GM18909 (cell line): ENCODE data around the gene EVA1B.

Source experiments
- ATAC-seq: cut with Tn5 transposase; IDR thresholded peaks from one replicate; pipeline ENCODE4 v1.9.1; 2021; ENCODE audit warnings: mild to moderate bottlenecking; ENCODE audit not compliant: unreplicated experiment, poor library complexity

The EVA1B gene

GRCh38 chr1:36346741-36347370, 23.4 kb upstream of the EVA1B start:
- no peak for ATAC-seq

GRCh38 chr1:36345353-36345752, 21.9 kb upstream of the EVA1B start:
- no peak for ATAC-seq

- ATAC-seq, result no peak
Measured at GRCh38 chr1:36344395-36344680, 20.9 kb upstream of the EVA1B start.

GRCh38 chr1:36343651-36344394, 20.4 kb upstream of the EVA1B start:
- ATAC-seq, result no peak

- no peak for ATAC-seq
Measured at GRCh38 chr1:36342426-36343185, 19.2 kb upstream of the EVA1B start.

- no peak for ATAC-seq
Measured at GRCh38 chr1:36341626-36342320, 18.3 kb upstream of the EVA1B start.

- no peak for ATAC-seq
Measured at GRCh38 chr1:36339615-36340014, 16.2 kb upstream of the EVA1B start.

- no peak for ATAC-seq
Measured at GRCh38 chr1:36339215-36339614, 15.8 kb upstream of the EVA1B start.

GRCh38 chr1:36337830-36338229, 14.4 kb upstream of the EVA1B start:
- ATAC-seq, result no peak

- no peak for ATAC-seq
Measured at GRCh38 chr1:36330940-36331339, 7.5 kb upstream of the EVA1B start.

- ATAC-seq, result no peak
Measured at GRCh38 chr1:36329817-36330216, 6.4 kb upstream of the EVA1B start.

GRCh38 chr1:36328713-36329112, 5.3 kb upstream of the EVA1B start:
- no peak for ATAC-seq

GRCh38 chr1:36328088-36328480, 4.6 kb upstream of the EVA1B start:
- no peak for ATAC-seq

GRCh38 chr1:36327421-36328087, 4.1 kb upstream of the EVA1B start:
- ATAC-seq, result no peak

- no peak for ATAC-seq
Measured at GRCh38 chr1:36326499-36326898, 3.1 kb upstream of the EVA1B start.

GRCh38 chr1:36324353-36324703, 883 bp upstream of the EVA1B start:
- no peak for ATAC-seq

- no peak for ATAC-seq
Measured at GRCh38 chr1:36322786-36323635, 434 bp downstream of the EVA1B start.

GRCh38 chr1:36322041-36322785, 1.2 kb downstream of the EVA1B start:
- ATAC-seq, result no peak
